ENCODE data around the gene CEP68. TPM values are rescaled to one million over a fixed set of nuclear protein-coding genes. Genes with fewer than 3 reads are reported as not detected.

CEP68 gene
- total RNA-seq, 2 experiments from 2014 or later, result 6.0 to 7.3 TPM

GRCh38 chr2:65076345-65076710 lies 20.1 kb downstream of the CEP68 start:
- Mint-ChIP-seq H3K27me3 (ENCODE audit: low read depth) (no peaks in the 10 kb centered on the region), H3K36me3 (ENCODE audit: low read depth) (peaks cover 7% of the 10 kb centered on the region), H3K9me3 (no peaks in the 10 kb centered on the region), H3K4me3 (no peak overlapping the region), H3K27ac (no peak overlapping the region), H3K4me1 (ENCODE audit: low read depth) (no peaks in the 10 kb centered on the region)
- CTCF ChIA-PET, result interaction anchor here (1.1 to 1.6 kb wide), 3 partner anchors 8 to 93 kb away, joined by 4 to 7 read pairs (median 6); no protein-coding TSS in a partner anchor
- no peak for DNase-seq
- intact Hi-C loops (cut with micrococcal nuclease), result no loop called here

GRCh38 chr2:65077898-65078297 lies 21.7 kb downstream of the CEP68 start:
- no peak for DNase-seq
- Mint-ChIP-seq H3K4me3 (no peak overlapping the region), H3K36me3 (ENCODE audit: low read depth) (peaks cover 10% of the 10 kb centered on the region), H3K27me3 (ENCODE audit: low read depth) (no peaks in the 10 kb centered on the region), H3K4me1 (ENCODE audit: low read depth) (peaks cover 5% of the 10 kb centered on the region), H3K27ac (no peak overlapping the region), H3K9me3 (no peaks in the 10 kb centered on the region)
- CTCF ChIA-PET, result interaction anchor here (0.6 to 2.7 kb wide), 5 partner anchors 10 to 91 kb away, joined by 3 to 7 read pairs (median 3); no protein-coding TSS in a partner anchor
- intact Hi-C loops (cut with micrococcal nuclease), result no loop called here

GRCh38 chr2:65079017-65079416 lies 22.8 kb downstream of the CEP68 start:
- intact Hi-C loops (cut with micrococcal nuclease), result no loop called here
- H3K27me3 Mint-ChIP-seq (ENCODE audit: low read depth), result no peaks in the 10 kb centered on the region
- no peak overlapping the region for H3K4me3 Mint-ChIP-seq
- CTCF ChIA-PET, result interaction anchor here (2.7 to 2.8 kb wide), 2 partner anchors 14 to 90 kb away, joined by 7 to 8 read pairs; no protein-coding TSS in a partner anchor
- H3K4me1 Mint-ChIP-seq (ENCODE audit: low read depth), result peaks cover 6% of the 10 kb centered on the region
- H3K9me3 Mint-ChIP-seq, result no peaks in the 10 kb centered on the region
- DNase-seq, result no peak
- H3K36me3 Mint-ChIP-seq (ENCODE audit: low read depth), result peaks cover 18% of the 10 kb centered on the region
- no peak overlapping the region for H3K27ac Mint-ChIP-seq

- CTCF ChIA-PET, result interaction anchor here (0.7 kb wide), 1 partner anchor 89 kb away, joined by 3 read pairs; no protein-coding TSS in a partner anchor
Measured at GRCh38 chr2:65081232-65081685, 25.0 kb downstream of the CEP68 start.

GRCh38 chr2:65085148-65085547 lies 28.9 kb downstream of the CEP68 start:
- no peaks in the 10 kb centered on the region for H3K9me3 Mint-ChIP-seq
- intact Hi-C loops (cut with micrococcal nuclease), result no loop called here
- CTCF ChIA-PET, result interaction anchor here (1.0 to 1.9 kb wide), 4 partner anchors 11 to 102 kb away, joined by 3 to 10 read pairs (median 4); no protein-coding TSS in a partner anchor
- no peak for DNase-seq
- H3K27ac Mint-ChIP-seq, result no peak overlapping the region
- H3K4me1 Mint-ChIP-seq (ENCODE audit: low read depth), result peaks cover 8% of the 10 kb centered on the region
- H3K27me3 Mint-ChIP-seq (ENCODE audit: low read depth), result no peaks in the 10 kb centered on the region
- H3K4me3 Mint-ChIP-seq, result no peak overlapping the region
- peaks cover 24% of the 10 kb centered on the region for H3K36me3 Mint-ChIP-seq (ENCODE audit: low read depth)

More at GRCh38 chr2:65081232-65081685, 25.0 kb downstream of the CEP68 start:
- Mint-ChIP-seq H3K27ac (peak overlapping the region; percentile 16), H3K9me3 (no peaks in the 10 kb centered on the region), H3K4me3 (no peak overlapping the region), H3K36me3 (ENCODE audit: low read depth) (peaks cover 21% of the 10 kb centered on the region), H3K27me3 (ENCODE audit: low read depth) (no peaks in the 10 kb centered on the region), H3K4me1 (ENCODE audit: low read depth) (peaks cover 6% of the 10 kb centered on the region)
- DNase-seq, result no peak
- intact Hi-C loops (cut with micrococcal nuclease), result no loop called here

GRCh38 chr2:65092791-65093190 lies 36.6 kb downstream of the CEP68 start:
- H3K4me1 Mint-ChIP-seq (ENCODE audit: low read depth), result peaks cover 7% of the 10 kb centered on the region
- H3K9me3 Mint-ChIP-seq, result no peaks in the 10 kb centered on the region
- H3K36me3 Mint-ChIP-seq (ENCODE audit: low read depth), result peaks cover 27% of the 10 kb centered on the region
- no peak for DNase-seq
- peak overlapping the region; percentile 57 for H3K27ac Mint-ChIP-seq
- no peak overlapping the region for H3K4me3 Mint-ChIP-seq
- CTCF ChIA-PET, result interaction anchor here (0.6 to 1.1 kb wide), 3 partner anchors 10 to 1031 kb away, joined by 3 to 15 read pairs (median 4); no protein-coding TSS in a partner anchor
- intact Hi-C loops (cut with micrococcal nuclease), result no loop called here
- H3K27me3 Mint-ChIP-seq (ENCODE audit: low read depth), result no peaks in the 10 kb centered on the region

GRCh38 chr2:65093211-65093610 lies 37.0 kb downstream of the CEP68 start:
- H3K27ac Mint-ChIP-seq, result peak overlapping the region; percentile 57
- intact Hi-C loops (cut with micrococcal nuclease), result no loop called here
- peaks cover 26% of the 10 kb centered on the region for H3K36me3 Mint-ChIP-seq (ENCODE audit: low read depth)
- no peaks in the 10 kb centered on the region for H3K9me3 Mint-ChIP-seq
- H3K27me3 Mint-ChIP-seq (ENCODE audit: low read depth), result no peaks in the 10 kb centered on the region
- DNase-seq, result no peak
- CTCF ChIA-PET, result interaction anchor here (0.7 kb wide), 1 partner anchor 169 kb away, joined by 6 read pairs; no protein-coding TSS in a partner anchor
- H3K4me3 Mint-ChIP-seq, result no peak overlapping the region
- peaks cover 7% of the 10 kb centered on the region for H3K4me1 Mint-ChIP-seq (ENCODE audit: low read depth)

GRCh38 chr2:65096948-65097347 lies 40.7 kb downstream of the CEP68 start:
- Mint-ChIP-seq H3K9me3 (no peaks in the 10 kb centered on the region), H3K4me3 (no peak overlapping the region), H3K4me1 (ENCODE audit: low read depth) (peaks cover 14% of the 10 kb centered on the region), H3K27ac (no peak overlapping the region), H3K27me3 (ENCODE audit: low read depth) (no peaks in the 10 kb centered on the region), H3K36me3 (ENCODE audit: low read depth) (peaks cover 30% of the 10 kb centered on the region)
- DNase-seq, result no peak
- intact Hi-C loops (cut with micrococcal nuclease), result no loop called here
- CTCF ChIA-PET, result interaction anchor here (0.6 kb wide), 1 partner anchor 8 kb away, joined by 3 read pairs; no protein-coding TSS in a partner anchor

GRCh38 chr2:65097844-65098243 lies 41.6 kb downstream of the CEP68 start:
- no peak for DNase-seq
- intact Hi-C loops (cut with micrococcal nuclease), result no loop called here
- peaks cover 27% of the 10 kb centered on the region for H3K36me3 Mint-ChIP-seq (ENCODE audit: low read depth)
- no peaks in the 10 kb centered on the region for H3K27me3 Mint-ChIP-seq (ENCODE audit: low read depth)
- peaks cover 13% of the 10 kb centered on the region for H3K4me1 Mint-ChIP-seq (ENCODE audit: low read depth)
- H3K4me3 Mint-ChIP-seq, result no peak overlapping the region
- CTCF ChIA-PET, result interaction anchor here (0.6 kb wide), 1 partner anchor 9 kb away, joined by 3 read pairs; no protein-coding TSS in a partner anchor
- H3K27ac Mint-ChIP-seq, result no peak overlapping the region
- no peaks in the 10 kb centered on the region for H3K9me3 Mint-ChIP-seq

GRCh38 chr2:65098741-65099140 lies 42.5 kb downstream of the CEP68 start:
- H3K4me3 Mint-ChIP-seq, result no peak overlapping the region
- intact Hi-C loops (cut with micrococcal nuclease), result no loop called here
- peak overlapping the region; percentile 41 for H3K27ac Mint-ChIP-seq
- H3K27me3 Mint-ChIP-seq (ENCODE audit: low read depth), result no peaks in the 10 kb centered on the region
- DNase-seq, result no peak
- CTCF ChIA-PET, result interaction anchor here (0.7 to 1.7 kb wide), 2 partner anchors 70 to 454 kb away, joined by 3 read pairs; no protein-coding TSS in a partner anchor
- H3K4me1 Mint-ChIP-seq (ENCODE audit: low read depth), result peaks cover 8% of the 10 kb centered on the region
- H3K36me3 Mint-ChIP-seq (ENCODE audit: low read depth), result peaks cover 22% of the 10 kb centered on the region
- no peaks in the 10 kb centered on the region for H3K9me3 Mint-ChIP-seq

GRCh38 chr2:65101071-65101470 lies 44.9 kb downstream of the CEP68 start:
- H3K4me1 Mint-ChIP-seq (ENCODE audit: low read depth), result peaks cover 13% of the 10 kb centered on the region
- no peaks in the 10 kb centered on the region for H3K27me3 Mint-ChIP-seq (ENCODE audit: low read depth)
- H3K4me3 Mint-ChIP-seq, result no peak overlapping the region
- intact Hi-C loops (cut with micrococcal nuclease), result no loop called here
- no peak overlapping the region for H3K27ac Mint-ChIP-seq
- H3K9me3 Mint-ChIP-seq, result no peaks in the 10 kb centered on the region
- H3K36me3 Mint-ChIP-seq (ENCODE audit: low read depth), result peaks cover 23% of the 10 kb centered on the region
- DNase-seq, result no peak
- CTCF ChIA-PET, result interaction anchor here (0.6 kb wide), 1 partner anchor 48 kb away, joined by 3 read pairs; no protein-coding TSS in a partner anchor

- no peak for DNase-seq
- Mint-ChIP-seq H3K36me3 (ENCODE audit: low read depth) (peaks cover 18% of the 10 kb centered on the region), H3K27ac (no peak overlapping the region), H3K4me1 (ENCODE audit: low read depth) (peaks cover 24% of the 10 kb centered on the region), H3K27me3 (ENCODE audit: low read depth) (no peaks in the 10 kb centered on the region), H3K4me3 (no peak overlapping the region), H3K9me3 (no peaks in the 10 kb centered on the region)
- CTCF ChIA-PET, result no interaction called here
- intact Hi-C loops (cut with micrococcal nuclease), result no loop called here
Measured at GRCh38 chr2:65103013-65103715, 46.9 kb downstream of the CEP68 start.
